Islet precursor cell (in vitro differentiated cells): ENCODE data around the gene BEST3.
A peak's percentile ranks its signal among the peaks of the same experiment; 100 is the strongest.
"Not testable (repeated sequence)": the region's sequence is repeated elsewhere in the genome, so short reads cannot be mapped to it uniquely, and the experiment has no call there.

Source experiments
- DNase-seq: peaks from one replicate; pipeline ENCODE4 v3.0.0-alpha.2; 2018

BEST3 gene

GRCh38 chr12:69687390-69687789, 11.7 kb downstream of the BEST3 start:
- no peak for DNase-seq

- DNase-seq, result no peak
Observed at GRCh38 chr12:69686731-69687130, 12.4 kb downstream of the BEST3 start.

GRCh38 chr12:69685810-69686209, 13.3 kb downstream of the BEST3 start:
- DNase-seq, result peak; percentile 69

GRCh38 chr12:69684466-69684865, 14.6 kb downstream of the BEST3 start:
- no peak for DNase-seq

- DNase-seq, result no peak
Observed at GRCh38 chr12:69682110-69682755, 16.9 kb downstream of the BEST3 start.

- no peak for DNase-seq
Observed at GRCh38 chr12:69679119-69679518, 20.0 kb downstream of the BEST3 start.

GRCh38 chr12:69676257-69677012, 22.7 kb downstream of the BEST3 start:
- no peak for DNase-seq

- peak; percentile 64 for DNase-seq
Observed at GRCh38 chr12:69672195-69672594, 26.9 kb downstream of the BEST3 start.

- DNase-seq, result no peak
Observed at GRCh38 chr12:69671597-69671996, 27.5 kb downstream of the BEST3 start.

- no peak for DNase-seq
Observed at GRCh38 chr12:69666798-69667197, 32.3 kb downstream of the BEST3 start.

- DNase-seq, result not testable (repeated sequence)
Observed at GRCh38 chr12:69664930-69665377, 34.1 kb downstream of the BEST3 start.

GRCh38 chr12:69663726-69664125, 35.4 kb downstream of the BEST3 start:
- no peak for DNase-seq

- DNase-seq, result no peak
Observed at GRCh38 chr12:69662764-69663163, 36.3 kb downstream of the BEST3 start.

- DNase-seq, result no peak
Observed at GRCh38 chr12:69661386-69661785, 37.7 kb downstream of the BEST3 start.

GRCh38 chr12:69660164-69660863, 38.8 kb downstream of the BEST3 start:
- no peak for DNase-seq

- no peak for DNase-seq
Observed at GRCh38 chr12:69658203-69658602, 40.9 kb downstream of the BEST3 start.

GRCh38 chr12:69657376-69658137, 41.5 kb downstream of the BEST3 start:
- no peak for DNase-seq

GRCh38 chr12:69655616-69656340, 43.3 kb downstream of the BEST3 start:
- DNase-seq, result peak; percentile 86

- DNase-seq, result peak; percentile 27
Observed at GRCh38 chr12:69653703-69654102, 45.4 kb downstream of the BEST3 start.

- peak; percentile 15 for DNase-seq
Observed at GRCh38 chr12:69651922-69652321, 47.2 kb downstream of the BEST3 start.

GRCh38 chr12:69649529-69649928, 49.6 kb downstream of the BEST3 start:
- DNase-seq, result peak; percentile 27

GRCh38 chr12:69648476-69648875, 50.6 kb downstream of the BEST3 start:
- peak; percentile 69 for DNase-seq
